NT2/D1 (cell line): Measurements from ENCODE around the gene FGD5.
A peak's percentile ranks its signal among the peaks of the same experiment; 100 is the strongest.

Experiments used
- DNase-seq: peaks from one replicate; pipeline ENCODE4 v3.0.0-alpha.2; 2011; ENCODE audit warnings: low read depth, low spot score
- H3K27me3 ChIP-seq: 2 replicates; pipeline ENCODE4 v1.6.0; 2011; ENCODE audit warnings: mild to moderate bottlenecking; ENCODE audit not compliant: insufficient read length, insufficient read depth
- H3K36me3 ChIP-seq: 2 replicates; pipeline ENCODE4 v1.6.1; 2011; ENCODE audit warnings: mild to moderate bottlenecking, low read length, mixed read lengths; ENCODE audit not compliant: insufficient read depth, insufficient read length
- H3K4me1 ChIP-seq: 2 replicates; pipeline ENCODE4 v1.5.1; 2011; ENCODE audit not compliant: insufficient read depth, insufficient read length
- H3K4me3 ChIP-seq: 2 replicates; pipeline ENCODE4 v1.5.1; 2011; ENCODE audit warnings: low read depth; ENCODE audit not compliant: insufficient read length
- H3K9ac ChIP-seq: 2 replicates; pipeline ENCODE4 v1.6.0; 2011; ENCODE audit warnings: low read depth; ENCODE audit not compliant: insufficient read length
- H3K9me3 ChIP-seq: 2 replicates; pipeline ENCODE4 v1.5.1; 2011; ENCODE audit warnings: mild to moderate bottlenecking, low read length; ENCODE audit not compliant: insufficient read depth
- SUZ12 ChIP-seq: IDR thresholded peaks from 2 replicates; pipeline ENCODE4 v1.6.1; 2011; ENCODE audit not compliant: insufficient read length, insufficient read depth; ENCODE audit errors: extremely low read depth
- YY1 ChIP-seq: IDR thresholded peaks from 2 replicates; pipeline ENCODE4 v1.6.1; 2011; ENCODE audit not compliant: insufficient read length, insufficient read depth
- ZNF274 ChIP-seq: IDR thresholded peaks from 2 replicates; pipeline ENCODE4 v1.6.1; 2011; ENCODE audit warnings: mild to moderate bottlenecking, low read depth, low read length

FGD5 gene

GRCh38 chr3:14914779-14915117 lies 96.0 kb downstream of the FGD5 start:
- H3K4me1 ChIP-seq, result no peaks in the 10 kb centered on the region

GRCh38 chr3:14915636-14916222 lies 97.0 kb downstream of the FGD5 start:
- Histone ChIP-seq H3K36me3 (peaks cover 34% of the 10 kb centered on the region), H3K4me1 (peaks cover 3% of the 10 kb centered on the region), H3K9ac (no peak overlapping the region), H3K4me3 (no peak overlapping the region), H3K27me3 (no peaks in the 10 kb centered on the region), H3K9me3 (no peaks in the 10 kb centered on the region)
- no peak for DNase-seq
- no peak for TF ChIP-seq SUZ12
- no peak for TF ChIP-seq ZNF274
- no peak for TF ChIP-seq YY1

More at GRCh38 chr3:14914779-14915117, 96.0 kb downstream of the FGD5 start:
- Histone ChIP-seq H3K27me3 (no peaks in the 10 kb centered on the region), H3K36me3 (peaks cover 36% of the 10 kb centered on the region), H3K9ac (no peak overlapping the region), H3K9me3 (no peaks in the 10 kb centered on the region), H3K4me3 (no peak overlapping the region)
- TF ChIP-seq YY1 (no peak), ZNF274 (no peak), SUZ12 (no peak)
- DNase-seq, result no peak

DNA sequence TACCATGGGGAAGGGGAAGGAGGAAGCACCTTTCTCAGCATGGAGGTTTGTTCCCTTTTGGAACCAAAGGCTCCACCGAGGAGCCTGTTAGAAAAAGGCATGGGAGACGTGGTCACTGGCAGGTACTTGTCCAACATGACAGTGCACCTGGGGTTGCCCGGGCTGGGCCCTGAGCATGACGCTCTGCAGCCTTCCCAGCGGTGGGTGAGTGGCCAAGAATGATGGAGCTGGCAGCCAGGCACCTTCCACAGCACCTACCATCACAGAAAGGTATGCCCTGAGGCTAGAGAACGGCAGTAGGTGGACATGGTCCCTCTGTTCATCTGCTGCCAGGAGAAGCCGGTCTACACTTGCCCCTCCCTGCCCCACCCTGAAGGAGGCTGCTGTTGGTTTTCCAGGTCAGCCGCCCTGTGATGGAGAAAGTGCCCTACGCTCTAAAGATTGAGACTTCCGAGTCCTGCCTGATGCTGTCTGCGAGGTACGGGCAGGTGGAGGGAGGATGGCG lies 99.6 kb downstream of the FGD5 start:
- Histone ChIP-seq H3K27me3 (no peaks in the 10 kb centered on the region), H3K4me1 (peaks cover 11% of the 10 kb centered on the region), H3K4me3 (no peak overlapping the region), H3K9ac (no peak overlapping the region), H3K36me3 (peaks cover 14% of the 10 kb centered on the region), H3K9me3 (no peaks in the 10 kb centered on the region)
- no peak for DNase-seq
- TF ChIP-seq ZNF274 (no peak), SUZ12 (no peak), YY1 (no peak)

- Histone ChIP-seq H3K9me3 (no peaks in the 10 kb centered on the region), H3K9ac (no peak overlapping the region), H3K4me3 (no peak overlapping the region), H3K27me3 (no peaks in the 10 kb centered on the region), H3K4me1 (peaks cover 19% of the 10 kb centered on the region), H3K36me3 (peaks cover 15% of the 10 kb centered on the region)
- TF ChIP-seq YY1 (no peak), ZNF274 (no peak), SUZ12 (no peak)
- DNase-seq, result no peak
These were observed 101.8 kb downstream of the FGD5 start for GRCh38 chr3:14920536-14920935.

DNA sequence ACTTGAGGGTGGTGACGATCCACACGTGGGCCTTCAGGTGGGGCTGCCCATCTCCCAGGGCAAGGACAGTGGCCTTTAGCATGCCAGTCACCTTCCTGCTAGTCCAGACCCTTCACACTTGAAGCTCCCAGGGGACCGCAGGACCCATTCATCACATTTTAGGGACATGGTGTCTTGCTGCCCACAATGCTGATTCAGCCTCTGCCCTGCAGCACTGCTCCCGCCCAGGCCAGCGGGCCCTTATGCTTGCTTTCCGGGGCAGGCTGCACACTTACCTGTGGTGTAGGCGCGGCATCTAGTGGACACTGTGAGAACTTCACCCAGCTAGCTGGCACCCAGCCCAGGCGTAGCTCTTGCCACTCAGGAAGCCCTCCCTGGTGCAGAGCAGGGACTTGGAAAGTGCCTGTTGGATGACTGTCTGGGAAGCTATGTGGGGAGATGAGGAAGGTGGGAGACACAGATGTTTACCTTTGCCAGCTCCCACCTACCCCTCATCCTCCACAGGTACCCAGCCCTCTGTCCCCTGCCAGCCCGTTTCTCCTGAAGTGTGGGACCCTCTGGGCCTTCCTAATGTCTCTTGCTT lies 102.4 kb downstream of the FGD5 start:
- Histone ChIP-seq H3K9ac (peak overlapping the region; percentile 68), H3K9me3 (no peaks in the 10 kb centered on the region), H3K27me3 (no peaks in the 10 kb centered on the region), H3K4me3 (no peak overlapping the region), H3K36me3 (peaks cover 15% of the 10 kb centered on the region), H3K4me1 (peaks cover 22% of the 10 kb centered on the region)
- TF ChIP-seq YY1, result no peak
- no peak for TF ChIP-seq SUZ12
- TF ChIP-seq ZNF274, result no peak
- DNase-seq, result peak; percentile 80

DNA sequence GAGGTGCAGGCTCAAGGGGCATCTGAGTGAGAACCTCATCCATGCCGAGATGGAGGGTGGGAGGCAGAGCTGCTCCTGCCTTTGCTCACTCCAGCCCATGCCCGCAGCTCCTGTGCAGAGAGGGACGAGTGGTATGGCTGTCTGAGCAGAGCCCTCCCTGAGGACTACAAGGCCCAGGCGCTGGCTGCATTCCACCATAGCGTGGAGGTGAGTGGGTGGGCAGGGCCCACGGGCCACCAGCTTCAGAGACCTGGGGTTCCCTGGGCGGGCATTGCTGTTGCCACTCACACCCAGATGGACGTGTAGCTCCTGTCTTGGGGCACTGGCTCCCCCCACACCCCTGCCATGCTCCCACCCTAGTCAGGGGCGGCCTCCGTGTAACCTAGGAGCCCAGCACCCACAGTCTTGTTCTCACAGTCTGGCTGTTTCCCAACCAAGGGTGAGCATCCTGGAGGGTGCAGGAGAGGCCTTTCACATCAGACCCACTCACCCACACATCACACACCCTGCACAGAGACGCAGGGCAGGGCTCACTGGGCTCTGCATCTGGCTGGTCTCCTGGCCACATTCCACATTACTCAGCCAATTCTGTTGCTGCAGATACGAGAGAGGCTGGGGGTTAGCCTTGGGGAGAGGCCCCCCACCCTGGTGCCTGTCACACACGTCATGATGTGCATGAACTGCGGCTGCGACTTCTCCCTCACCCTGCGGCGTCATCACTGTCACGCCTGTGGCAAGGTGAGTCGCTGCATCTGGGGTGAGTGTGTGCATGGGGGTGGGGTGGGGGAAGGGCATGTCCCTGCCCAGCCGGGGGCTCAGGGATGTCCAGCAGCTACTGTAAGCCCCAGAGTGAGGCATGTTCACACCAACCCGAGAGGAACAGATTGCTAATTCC lies 103.3 kb downstream of the FGD5 start:
- Histone ChIP-seq H3K4me1 (peaks cover 22% of the 10 kb centered on the region), H3K27me3 (no peaks in the 10 kb centered on the region), H3K9me3 (no peaks in the 10 kb centered on the region), H3K36me3 (peaks cover 16% of the 10 kb centered on the region), H3K4me3 (no peak overlapping the region), H3K9ac (peak overlapping the region; percentile 57)
- DNase-seq, result no peak
- TF ChIP-seq YY1, result no peak

GRCh38 chr3:14922863-14923262 lies 104.1 kb downstream of the FGD5 start:
- H3K27me3 ChIP-seq, result no peaks in the 10 kb centered on the region
- H3K4me3 ChIP-seq, result no peak overlapping the region
- H3K36me3 ChIP-seq, result peaks cover 14% of the 10 kb centered on the region
- no peak overlapping the region for H3K9ac ChIP-seq
- DNase-seq, result no peak
- H3K4me1 ChIP-seq, result peaks cover 22% of the 10 kb centered on the region
- no peaks in the 10 kb centered on the region for H3K9me3 ChIP-seq
- no peak for TF ChIP-seq ZNF274
- no peak for TF ChIP-seq SUZ12
- no peak for TF ChIP-seq YY1
